GM18873 (cell line): Measurements from ENCODE around the gene ITFG1.
"Not testable (repeated sequence)": the region's sequence is repeated elsewhere in the genome, so short reads cannot be mapped to it uniquely, and the experiment has no call there.

ENCODE experiments used
- ATAC-seq: cut with Tn5 transposase; IDR thresholded peaks from one replicate; pipeline ENCODE4 v1.9.1; 2021; ENCODE audit warnings: mild to moderate bottlenecking, moderate library complexity, moderate number of reproducible peaks; ENCODE audit not compliant: unreplicated experiment, low FRiP score

Gene ITFG1

GRCh38 chr16:47349029-47349428, 111.8 kb downstream of the ITFG1 start:
- not testable (repeated sequence) for ATAC-seq

DNA sequence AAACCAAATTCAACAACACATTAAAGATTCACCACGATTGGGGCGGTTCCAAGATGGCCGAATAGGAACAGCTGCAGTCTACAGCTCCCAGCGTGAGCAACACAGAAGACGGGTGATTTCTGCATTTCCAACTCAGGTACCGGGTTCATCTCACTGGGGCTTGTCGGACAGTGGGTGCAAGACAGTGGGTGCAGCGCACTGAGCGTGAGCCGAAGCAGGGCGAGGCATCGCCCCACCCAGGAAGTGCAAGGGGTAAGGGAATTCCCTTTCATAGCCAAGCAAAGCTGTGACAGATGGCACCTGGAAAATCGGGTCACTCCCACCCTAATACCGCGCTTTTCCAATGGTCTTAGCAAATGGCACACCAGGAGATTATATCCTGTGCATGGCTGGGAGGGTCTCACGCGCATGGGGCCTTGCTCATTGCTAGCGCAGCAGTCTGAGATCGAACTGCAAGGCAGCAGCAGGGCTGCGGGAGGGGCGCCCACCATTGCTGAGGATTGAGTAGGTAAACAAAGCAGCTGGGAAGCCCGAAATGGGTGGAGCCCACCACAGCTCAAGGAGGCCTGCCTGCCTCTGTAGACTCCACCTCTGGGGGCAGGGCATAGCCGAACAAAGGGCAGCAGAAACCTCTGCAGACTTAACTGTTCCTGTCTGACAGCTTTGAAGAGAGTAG, 113.7 kb downstream of the ITFG1 start:
- not testable (repeated sequence) for ATAC-seq

DNA sequence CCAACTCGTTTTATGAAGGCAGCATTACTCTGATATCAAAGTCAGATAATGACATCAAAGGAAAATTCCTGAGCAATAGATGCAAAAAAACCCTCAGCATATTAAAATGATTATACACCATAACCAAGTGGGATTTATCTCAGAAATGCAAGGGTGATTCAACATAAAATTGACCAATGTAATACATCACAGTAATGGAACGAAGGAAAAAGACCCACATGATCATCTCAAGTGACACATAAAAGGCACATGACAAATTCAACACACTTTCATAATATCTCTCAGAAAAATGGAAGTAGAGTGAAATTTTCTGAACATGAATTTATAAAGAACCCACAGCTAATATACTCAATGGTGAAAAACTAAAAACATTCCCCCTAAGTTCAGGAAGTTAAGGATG, 118.8 kb downstream of the ITFG1 start:
- ATAC-seq: no peak

DNA sequence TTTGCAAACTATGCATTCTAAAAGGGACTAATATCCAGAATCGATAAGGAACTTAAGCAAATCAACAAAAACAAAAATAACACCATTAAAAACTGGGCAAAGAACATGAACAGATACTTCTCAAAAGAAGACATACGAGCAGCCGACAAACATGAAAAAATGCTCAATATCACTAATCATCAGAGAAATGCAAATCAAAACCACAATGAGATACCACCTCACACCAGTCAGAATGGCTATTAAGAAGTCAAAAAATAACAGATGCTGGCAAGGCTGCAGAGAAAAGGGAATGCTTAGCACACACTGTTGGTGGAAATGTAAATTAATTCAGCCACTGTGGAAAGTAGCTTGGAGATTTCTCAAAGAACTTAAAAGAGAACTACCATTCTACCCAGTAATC, 130.3 kb downstream of the ITFG1 start:
- ATAC-seq: not testable (repeated sequence)

GRCh38 chr16:47324309-47324708, 136.6 kb downstream of the ITFG1 start:
- ATAC-seq: not testable (repeated sequence)

- ATAC-seq: no peak
These were observed 137.6 kb downstream of the ITFG1 start for GRCh38 chr16:47323241-47323640.

GRCh38 chr16:47320546-47321310, 140.1 kb downstream of the ITFG1 start:
- no peak for ATAC-seq

GRCh38 chr16:47317465-47318240, 143.2 kb downstream of the ITFG1 start:
- no peak for ATAC-seq

DNA sequence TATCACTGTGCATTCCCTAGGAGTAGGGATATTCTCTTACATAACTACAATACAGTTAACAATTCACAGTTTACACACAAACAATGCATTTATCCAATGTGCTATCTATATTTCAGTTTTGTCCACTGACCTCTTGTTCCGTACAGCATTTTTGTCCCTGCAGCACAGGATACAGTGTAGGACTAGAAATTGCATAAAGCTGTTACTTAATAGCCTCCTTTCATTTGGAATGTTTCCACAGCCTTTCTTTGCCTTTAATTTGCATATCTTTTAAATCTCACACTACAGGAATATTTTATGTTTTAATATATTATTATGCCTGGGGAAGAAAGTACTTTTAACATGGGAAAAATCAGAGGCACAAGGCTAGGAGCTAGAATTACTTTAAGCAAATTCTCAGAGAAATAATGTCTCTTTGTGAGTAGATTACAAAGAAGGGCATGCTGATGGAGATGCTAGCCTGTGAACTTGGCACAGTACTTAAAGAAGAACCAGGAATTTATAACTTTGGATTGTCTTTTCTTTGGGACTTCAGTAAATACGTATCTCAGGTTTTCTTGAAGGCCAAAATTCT, 144.3 kb downstream of the ITFG1 start:
- no peak for ATAC-seq

- ATAC-seq: no peak
These were observed 148.9 kb downstream of the ITFG1 start for GRCh38 chr16:47311738-47312505.

- no peak for ATAC-seq
These were observed 150.1 kb downstream of the ITFG1 start for GRCh38 chr16:47310792-47311211.

DNA sequence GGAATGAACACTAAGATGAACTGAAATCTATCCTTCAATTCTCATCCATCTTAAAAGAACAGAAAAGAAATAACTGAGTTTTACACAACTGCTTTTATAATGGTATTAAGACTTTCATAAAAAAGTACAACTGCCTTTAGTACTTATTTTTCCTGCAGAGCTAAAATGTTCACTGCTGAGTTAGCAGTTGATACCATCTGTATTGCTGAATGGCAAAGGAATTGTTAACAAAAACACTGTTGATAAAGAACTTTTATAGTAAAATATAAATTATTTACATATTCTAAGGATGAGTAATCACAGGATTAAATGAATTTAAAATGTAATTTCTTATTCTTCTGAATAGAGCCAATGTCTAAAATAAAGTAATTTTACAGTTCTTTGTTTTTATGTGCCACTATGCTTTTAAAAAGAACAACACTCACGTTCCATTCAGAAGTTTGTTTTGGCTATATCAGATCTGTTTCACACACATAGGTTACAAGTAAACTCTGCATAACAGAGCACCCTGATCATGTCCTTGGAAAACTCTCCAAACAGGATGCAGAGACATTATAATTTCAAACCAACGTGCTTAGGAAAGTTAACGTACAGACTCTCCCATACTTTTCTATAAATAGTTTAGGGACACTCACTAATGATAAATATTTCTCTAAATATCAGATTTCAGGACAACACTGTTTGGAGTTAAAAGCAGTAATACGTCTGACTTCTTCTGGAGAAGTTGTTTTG, 151.1 kb downstream of the ITFG1 start:
- no peak for ATAC-seq

- no peak for ATAC-seq
These were observed 152.3 kb downstream of the ITFG1 start for GRCh38 chr16:47308601-47309000.

- no peak for ATAC-seq
These were observed 156.3 kb downstream of the ITFG1 start for GRCh38 chr16:47304563-47304962.

- ATAC-seq: no peak
These were observed 161.3 kb downstream of the ITFG1 start for GRCh38 chr16:47299587-47299986.

DNA sequence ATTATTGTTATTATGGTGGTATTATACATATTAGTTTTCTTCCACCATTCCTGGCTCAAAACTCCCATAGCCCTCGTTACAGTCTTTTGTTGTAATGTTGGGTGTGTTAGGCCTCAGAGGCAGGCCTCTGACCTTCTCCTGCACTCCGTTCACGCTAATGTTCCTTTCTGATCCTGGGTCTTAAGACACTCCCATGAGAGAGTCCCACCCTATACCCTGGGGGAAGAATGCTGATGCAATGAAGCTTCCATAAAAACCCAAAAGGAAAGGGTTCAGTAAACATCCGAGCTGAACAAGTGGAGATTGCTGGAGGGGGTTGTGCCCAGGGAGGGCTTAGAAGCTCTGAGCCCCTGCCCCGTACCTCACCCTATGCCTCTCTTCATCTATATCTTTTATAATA, 175.9 kb downstream of the ITFG1 start:
- ATAC-seq: no peak

DNA sequence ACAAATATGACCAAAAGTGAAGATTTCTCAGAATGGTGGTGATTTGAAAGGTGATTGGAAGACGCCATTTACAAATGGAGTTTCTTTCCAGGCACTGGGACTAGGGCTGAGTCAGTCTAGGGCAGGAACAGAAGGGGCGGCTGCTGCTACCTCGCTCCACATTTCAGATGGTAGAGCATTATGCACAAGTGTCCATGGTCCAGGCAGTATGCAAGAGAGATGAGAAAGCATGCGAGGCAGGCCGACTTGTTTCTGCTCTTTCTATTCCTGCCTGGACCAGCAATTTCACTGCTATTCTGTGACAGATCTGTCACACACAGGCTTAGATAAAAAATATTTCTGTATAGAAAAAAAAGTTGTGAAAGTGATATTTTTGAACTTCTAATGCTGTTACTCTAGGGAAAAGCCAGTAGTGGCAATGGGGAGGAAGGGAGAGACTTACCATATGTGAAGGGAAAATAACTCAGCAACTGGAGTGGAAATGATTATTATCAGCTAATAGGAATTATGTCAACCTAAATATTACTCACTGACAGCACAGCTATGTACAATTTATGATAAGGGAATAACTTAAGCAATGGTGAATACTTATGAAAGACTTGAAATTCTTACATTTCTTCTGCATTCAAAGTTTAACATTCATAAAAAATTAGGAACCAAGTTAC, 182.4 kb downstream of the ITFG1 start:
- no peak for ATAC-seq

GRCh38 chr16:47276522-47276921, 184.3 kb downstream of the ITFG1 start:
- no peak for ATAC-seq

DNA sequence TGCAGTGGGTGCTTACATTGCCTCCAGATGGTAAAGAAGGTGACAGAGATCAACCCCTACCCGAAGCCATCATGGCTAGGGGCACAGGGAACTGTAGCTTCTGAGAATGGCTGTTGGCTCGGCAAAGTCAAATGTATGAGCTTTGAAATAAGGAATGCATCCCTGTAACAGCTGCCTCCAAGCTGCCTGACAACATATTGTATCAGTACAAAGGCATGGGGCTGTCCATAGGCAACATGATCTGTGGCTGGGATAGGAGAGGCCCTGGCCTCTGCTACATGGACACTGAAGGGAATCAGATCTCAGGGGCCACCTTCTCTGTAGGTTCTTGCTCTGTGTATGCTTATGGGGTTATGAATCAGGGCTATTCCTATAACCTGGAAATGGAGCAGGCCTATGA, 197.9 kb downstream of the ITFG1 start:
- no peak for ATAC-seq
